ENCODE results near the gene TEX14. TPM values are rescaled to one million over a fixed set of nuclear protein-coding genes. Genes with fewer than 3 reads are reported as not detected.

The TEX14 gene
- total RNA-seq, 2 donors from 2014 or later, result 0.92 TPM; not detected in 1

GRCh38 chr17:58593123-58593522 lies 98.7 kb downstream of the TEX14 start:
- TF ChIP-seq, protein P1, sequence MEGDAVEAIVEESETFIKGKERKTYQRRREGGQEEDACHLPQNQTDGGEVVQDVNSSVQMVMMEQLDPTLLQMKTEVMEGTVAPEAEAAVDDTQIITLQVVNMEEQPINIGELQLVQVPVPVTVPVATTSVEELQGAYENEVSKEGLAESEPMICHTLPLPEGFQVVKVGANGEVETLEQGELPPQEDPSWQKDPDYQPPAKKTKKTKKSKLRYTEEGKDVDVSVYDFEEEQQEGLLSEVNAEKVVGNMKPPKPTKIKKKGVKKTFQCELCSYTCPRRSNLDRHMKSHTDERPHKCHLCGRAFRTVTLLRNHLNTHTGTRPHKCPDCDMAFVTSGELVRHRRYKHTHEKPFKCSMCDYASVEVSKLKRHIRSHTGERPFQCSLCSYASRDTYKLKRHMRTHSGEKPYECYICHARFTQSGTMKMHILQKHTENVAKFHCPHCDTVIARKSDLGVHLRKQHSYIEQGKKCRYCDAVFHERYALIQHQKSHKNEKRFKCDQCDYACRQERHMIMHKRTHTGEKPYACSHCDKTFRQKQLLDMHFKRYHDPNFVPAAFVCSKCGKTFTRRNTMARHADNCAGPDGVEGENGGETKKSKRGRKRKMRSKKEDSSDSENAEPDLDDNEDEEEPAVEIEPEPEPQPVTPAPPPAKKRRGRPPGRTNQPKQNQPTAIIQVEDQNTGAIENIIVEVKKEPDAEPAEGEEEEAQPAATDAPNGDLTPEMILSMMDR (IDR thresholded peaks at IDR 0.05), result no peak
- no peak overlapping the region for H3K4me3 ChIP-seq
- no peaks in the 10 kb centered on the region for H3K27me3 ChIP-seq (replicated peaks; ENCODE audit: insufficient read depth)
- ATAC-seq (ENCODE audit: insufficient number of reproducible peaks, low FRiP score, low read depth) (no peak), DNase-seq (ENCODE audit: low spot score) (no peak)
- no peaks in the 10 kb centered on the region for H3K4me1 ChIP-seq (ENCODE audit: control insufficient read depth in 1 of 2, low read depth in 2 of 2)
- H3K27ac ChIP-seq, result no peak overlapping the region
- H3K9me3 ChIP-seq, result no peaks in the 10 kb centered on the region
- no peaks in the 10 kb centered on the region for H3K36me3 ChIP-seq

GRCh38 chr17:58591455-58591854 lies 100.4 kb downstream of the TEX14 start:
- Histone ChIP-seq H3K4me1 (ENCODE audit: control insufficient read depth in 1 of 2, low read depth in 2 of 2) (no peaks in the 10 kb centered on the region), H3K4me3 (no peak overlapping the region), H3K27ac (no peak overlapping the region), H3K27me3 (replicated peaks; ENCODE audit: insufficient read depth) (no peaks in the 10 kb centered on the region), H3K36me3 (no peaks in the 10 kb centered on the region), H3K9me3 (no peaks in the 10 kb centered on the region)
- DNase-seq (ENCODE audit: low spot score), result no peak
- no peak for ATAC-seq (ENCODE audit: insufficient number of reproducible peaks, low FRiP score, low read depth)
- TF ChIP-seq, protein P1 (IDR thresholded peaks at IDR 0.05), result no peak

DNA sequence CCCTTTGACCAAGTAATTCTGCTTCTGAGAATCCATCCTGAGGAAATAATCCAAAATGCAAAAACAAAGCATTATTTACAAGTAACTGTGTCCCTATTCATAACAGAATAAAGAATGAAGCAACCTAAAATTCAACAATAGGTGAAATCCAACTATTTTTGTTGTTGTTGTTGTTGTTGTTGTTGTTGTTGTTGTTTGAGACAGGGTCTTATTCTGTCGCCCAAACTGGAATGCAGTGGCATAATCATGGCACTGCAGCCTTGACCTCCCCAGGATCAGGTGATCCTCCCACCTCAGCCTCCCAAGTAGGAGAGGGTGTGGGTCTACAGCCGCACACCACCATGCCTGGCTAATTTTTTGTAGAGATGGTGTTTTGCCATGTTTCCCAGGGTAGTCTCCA lies 101.5 kb downstream of the TEX14 start:
- no peak overlapping the region for H3K27ac ChIP-seq
- H3K4me3 ChIP-seq, result no peak overlapping the region
- H3K27me3 ChIP-seq (replicated peaks; ENCODE audit: insufficient read depth), result no peaks in the 10 kb centered on the region
- H3K9me3 ChIP-seq, result no peaks in the 10 kb centered on the region
- DNase-seq (ENCODE audit: low spot score), result no peak
- ATAC-seq (ENCODE audit: insufficient number of reproducible peaks, low FRiP score, low read depth), result no peak
- H3K4me1 ChIP-seq (ENCODE audit: control insufficient read depth in 1 of 2, low read depth in 2 of 2), result no peaks in the 10 kb centered on the region
- no peaks in the 10 kb centered on the region for H3K36me3 ChIP-seq
- TF ChIP-seq, protein P1 (IDR thresholded peaks at IDR 0.05), result no peak

DNA sequence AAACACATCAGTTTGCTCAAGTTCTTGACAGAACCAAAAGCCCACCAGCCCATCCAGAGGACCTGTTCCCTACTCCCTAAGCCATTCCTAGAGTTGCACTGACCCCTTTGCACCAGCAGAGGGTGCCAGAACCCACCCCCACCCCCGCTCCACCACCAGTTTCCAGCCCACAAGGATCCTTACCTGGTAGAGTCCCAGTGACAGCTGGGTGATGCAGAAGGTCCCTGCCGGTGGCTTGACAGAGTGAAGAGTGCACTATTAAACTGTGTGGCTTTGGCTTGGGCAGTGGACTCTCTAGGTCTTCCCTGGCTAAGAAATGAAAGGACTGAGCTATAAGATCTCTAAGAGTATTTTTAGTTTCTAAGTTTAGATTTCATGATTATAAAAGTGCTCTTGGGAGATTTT lies 104.1 kb downstream of the TEX14 start:
- no peak overlapping the region for H3K4me3 ChIP-seq
- DNase-seq (ENCODE audit: low spot score) (no peak), ATAC-seq (ENCODE audit: insufficient number of reproducible peaks, low FRiP score, low read depth) (no peak)
- no peak overlapping the region for H3K27ac ChIP-seq
- H3K27me3 ChIP-seq (replicated peaks; ENCODE audit: insufficient read depth), result no peaks in the 10 kb centered on the region
- TF ChIP-seq, protein P1 (IDR thresholded peaks at IDR 0.05), result peak; percentile 85
- H3K9me3 ChIP-seq, result no peaks in the 10 kb centered on the region
- no peaks in the 10 kb centered on the region for H3K4me1 ChIP-seq (ENCODE audit: control insufficient read depth in 1 of 2, low read depth in 2 of 2)
- H3K36me3 ChIP-seq, result no peaks in the 10 kb centered on the region

GRCh38 chr17:58586009-58586644 lies 105.7 kb downstream of the TEX14 start:
- ATAC-seq (ENCODE audit: insufficient number of reproducible peaks, low FRiP score, low read depth), result no peak

More at GRCh38 chr17:58586009-58586644, 105.7 kb downstream of the TEX14 start:
- no peaks in the 10 kb centered on the region for H3K27me3 ChIP-seq (replicated peaks; ENCODE audit: insufficient read depth)
- TF ChIP-seq, protein P1 (IDR thresholded peaks at IDR 0.05), result no peak
- H3K4me3 ChIP-seq, result no peak overlapping the region
- H3K36me3 ChIP-seq, result no peaks in the 10 kb centered on the region
- H3K9me3 ChIP-seq, result no peaks in the 10 kb centered on the region
- no peaks in the 10 kb centered on the region for H3K4me1 ChIP-seq (ENCODE audit: control insufficient read depth in 1 of 2, low read depth in 2 of 2)
- DNase-seq (ENCODE audit: low spot score), result no peak
- H3K27ac ChIP-seq, result no peak overlapping the region

Measured in thoracic aorta (tissue), 2 donors.